ENCODE results near the gene RARB.

Gene RARB

GRCh38 chr3:25536521-25537391 is 108.7 kb downstream of the RARB start:
- TF ChIP-seq CTCF (IDR thresholded peaks at IDR 0.05; ENCODE audit: insufficient read depth, low read length) (no peak), POLR2AphosphoS5 (IDR thresholded peaks at IDR 0.05; ENCODE audit: low read depth) (no peak), REST (IDR thresholded peaks at IDR 0.05; ENCODE audit: insufficient replicate concordance, low read depth) (no peak), GABPA (IDR thresholded peaks at IDR 0.05; ENCODE audit: low read depth) (no peak), SPI1 (IDR thresholded peaks at IDR 0.05; ENCODE audit: borderline replicate concordance, low read depth) (no peak)
- DNase-seq (ENCODE audit: low read depth in 1 of 2, low spot score in 1 of 2) = no peak
- no peaks in the 10 kb centered on the region for H3K27me3 ChIP-seq (ENCODE audit: insufficient read depth, poor library complexity, severe bottlenecking)
- no peak overlapping the region for H3K27ac ChIP-seq (replicated peaks)
- no peak overlapping the region for H3K4me3 ChIP-seq (replicated peaks; ENCODE audit: insufficient read depth, low read length)

GRCh38 chr3:25537516-25537915 is 109.5 kb downstream of the RARB start:
- TF ChIP-seq POLR2AphosphoS5 (IDR thresholded peaks at IDR 0.05; ENCODE audit: low read depth) = no peak
- TF ChIP-seq CTCF (IDR thresholded peaks at IDR 0.05; ENCODE audit: insufficient read depth, low read length) = no peak
- TF ChIP-seq REST (IDR thresholded peaks at IDR 0.05; ENCODE audit: insufficient replicate concordance, low read depth) = no peak
- no peak for TF ChIP-seq GABPA (IDR thresholded peaks at IDR 0.05; ENCODE audit: low read depth)
- no peak for TF ChIP-seq SPI1 (IDR thresholded peaks at IDR 0.05; ENCODE audit: borderline replicate concordance, low read depth)
- no peak for DNase-seq (ENCODE audit: low read depth in 1 of 2, low spot score in 1 of 2)
- Histone ChIP-seq H3K27ac (replicated peaks) (no peak overlapping the region), H3K4me3 (replicated peaks; ENCODE audit: insufficient read depth, low read length) (no peak overlapping the region), H3K27me3 (ENCODE audit: insufficient read depth, poor library complexity, severe bottlenecking) (no peaks in the 10 kb centered on the region)

- Histone ChIP-seq H3K27ac (replicated peaks) (no peak overlapping the region), H3K27me3 (ENCODE audit: insufficient read depth, poor library complexity, severe bottlenecking) (no peaks in the 10 kb centered on the region), H3K4me3 (replicated peaks; ENCODE audit: insufficient read depth, low read length) (no peak overlapping the region)
- TF ChIP-seq REST (IDR thresholded peaks at IDR 0.05; ENCODE audit: insufficient replicate concordance, low read depth) (no peak), CTCF (IDR thresholded peaks at IDR 0.05; ENCODE audit: insufficient read depth, low read length) (no peak), GABPA (IDR thresholded peaks at IDR 0.05; ENCODE audit: low read depth) (no peak), SPI1 (IDR thresholded peaks at IDR 0.05; ENCODE audit: borderline replicate concordance, low read depth) (no peak), POLR2AphosphoS5 (IDR thresholded peaks at IDR 0.05; ENCODE audit: low read depth) (no peak)
- no peak for DNase-seq (ENCODE audit: low read depth in 1 of 2, low spot score in 1 of 2)
Measured at GRCh38 chr3:25540273-25540672, 112.2 kb downstream of the RARB start.
